ENCODE data around the gene BIRC6.
"Not testable (repeated sequence)": the region's sequence is repeated elsewhere in the genome, so short reads cannot be mapped to it uniquely, and the experiment has no call there.

The BIRC6 gene

DNA sequence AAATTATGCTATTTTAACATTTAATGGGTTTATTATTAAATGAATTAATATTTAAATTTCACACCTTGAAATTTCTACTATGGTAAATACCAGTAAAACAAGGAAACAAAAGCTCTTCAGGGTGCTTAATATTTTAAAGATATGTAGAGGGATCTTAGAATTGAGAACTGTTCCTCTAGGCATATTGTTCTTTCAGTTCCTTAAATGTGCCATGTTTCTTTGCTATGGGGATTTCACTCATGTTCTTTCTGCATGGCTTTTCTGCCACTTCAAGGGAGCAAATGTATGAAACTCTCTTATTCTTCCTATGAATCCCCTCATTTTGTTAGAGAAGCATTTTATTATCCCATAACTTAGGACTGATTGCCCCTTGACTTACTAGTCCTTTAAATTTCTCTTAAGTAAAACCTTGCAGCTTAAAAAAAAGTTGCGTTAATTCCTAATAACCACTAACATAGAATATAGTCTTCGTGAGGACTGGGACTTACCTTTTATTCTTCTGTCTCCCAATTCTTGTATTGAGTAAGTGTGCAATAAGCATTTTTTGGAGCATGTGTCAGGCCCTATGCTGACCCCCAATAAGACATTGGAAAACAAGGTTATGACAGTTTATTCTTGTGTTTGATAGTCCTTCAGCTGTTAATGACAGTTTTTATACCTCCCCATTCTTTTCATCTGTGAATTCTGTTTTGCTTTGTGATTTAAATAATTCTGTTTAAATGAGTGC is 95.7 kb downstream of the BIRC6 start:
- FAIRE-seq (no peak), DNase-seq (ENCODE audit: insufficient read length, low spot score) (no peak)
- TF ChIP-seq, protein P1, sequence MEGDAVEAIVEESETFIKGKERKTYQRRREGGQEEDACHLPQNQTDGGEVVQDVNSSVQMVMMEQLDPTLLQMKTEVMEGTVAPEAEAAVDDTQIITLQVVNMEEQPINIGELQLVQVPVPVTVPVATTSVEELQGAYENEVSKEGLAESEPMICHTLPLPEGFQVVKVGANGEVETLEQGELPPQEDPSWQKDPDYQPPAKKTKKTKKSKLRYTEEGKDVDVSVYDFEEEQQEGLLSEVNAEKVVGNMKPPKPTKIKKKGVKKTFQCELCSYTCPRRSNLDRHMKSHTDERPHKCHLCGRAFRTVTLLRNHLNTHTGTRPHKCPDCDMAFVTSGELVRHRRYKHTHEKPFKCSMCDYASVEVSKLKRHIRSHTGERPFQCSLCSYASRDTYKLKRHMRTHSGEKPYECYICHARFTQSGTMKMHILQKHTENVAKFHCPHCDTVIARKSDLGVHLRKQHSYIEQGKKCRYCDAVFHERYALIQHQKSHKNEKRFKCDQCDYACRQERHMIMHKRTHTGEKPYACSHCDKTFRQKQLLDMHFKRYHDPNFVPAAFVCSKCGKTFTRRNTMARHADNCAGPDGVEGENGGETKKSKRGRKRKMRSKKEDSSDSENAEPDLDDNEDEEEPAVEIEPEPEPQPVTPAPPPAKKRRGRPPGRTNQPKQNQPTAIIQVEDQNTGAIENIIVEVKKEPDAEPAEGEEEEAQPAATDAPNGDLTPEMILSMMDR (IDR thresholded peaks at IDR 0.05; ENCODE audit: insufficient read depth, missing control alignments), result no peak

DNA sequence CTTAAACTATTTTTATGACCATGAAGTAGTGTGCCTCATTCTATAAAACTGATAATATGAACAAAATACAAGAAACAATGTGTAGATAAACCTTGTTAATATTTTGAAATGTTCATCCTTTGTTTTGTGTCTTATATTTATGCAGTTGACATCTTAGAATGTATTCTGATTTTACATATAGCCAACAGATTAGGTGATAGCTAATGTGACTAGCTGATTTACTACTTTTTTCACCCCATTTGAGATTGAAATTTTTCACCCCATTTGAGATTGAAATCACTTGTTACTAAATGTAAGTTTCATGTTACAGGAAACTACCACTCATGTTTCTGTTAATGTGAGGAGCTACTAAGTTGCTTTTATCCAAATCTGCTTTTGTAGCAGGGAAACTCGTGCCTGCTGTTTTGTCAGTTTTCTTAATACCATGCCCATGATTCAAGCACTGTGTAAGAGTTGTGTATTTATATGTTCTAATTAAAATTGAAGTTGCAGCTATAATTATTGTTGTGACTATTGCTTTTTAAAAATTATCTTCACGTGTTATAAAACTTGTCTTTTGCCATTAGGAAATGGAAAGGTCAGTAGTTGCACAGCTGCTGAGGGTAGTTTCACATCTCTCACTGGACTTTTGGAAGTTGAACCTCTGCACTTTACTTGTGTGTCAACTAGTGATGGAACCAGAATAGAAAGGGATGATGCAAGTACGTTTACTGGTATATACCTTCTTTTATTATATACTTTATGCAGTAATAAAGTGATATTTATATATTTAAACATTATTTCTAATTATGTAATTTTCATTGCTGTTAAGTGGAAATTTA is 96.6 kb downstream of the BIRC6 start:
- no peak for DNase-seq (ENCODE audit: insufficient read length, low spot score)
- TF ChIP-seq, protein P1 (IDR thresholded peaks at IDR 0.05; ENCODE audit: insufficient read depth, missing control alignments), result no peak
- FAIRE-seq, result no peak

DNA sequence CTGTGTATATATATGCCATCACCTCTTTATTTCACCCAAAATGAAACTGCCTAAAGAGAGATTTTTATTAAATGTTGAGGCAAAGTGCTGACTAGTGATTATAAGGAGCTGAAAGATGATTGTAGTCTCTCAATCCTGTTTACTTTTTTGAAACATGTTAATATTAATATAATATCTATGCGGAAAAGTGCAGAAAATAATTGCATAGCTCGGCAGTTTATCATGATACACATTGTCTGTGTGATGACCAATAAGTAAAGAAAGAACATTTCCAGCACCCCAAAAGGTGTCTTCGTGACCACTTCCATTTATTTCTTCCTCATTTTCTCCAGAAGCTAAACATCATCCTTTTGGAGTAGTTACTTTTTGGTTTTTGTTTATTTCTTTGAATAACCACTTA is 99.0 kb downstream of the BIRC6 start:
- DNase-seq (ENCODE audit: insufficient read length, low spot score) (no peak), FAIRE-seq (no peak)
- TF ChIP-seq, protein P1 (IDR thresholded peaks at IDR 0.05; ENCODE audit: insufficient read depth, missing control alignments), result no peak

DNA sequence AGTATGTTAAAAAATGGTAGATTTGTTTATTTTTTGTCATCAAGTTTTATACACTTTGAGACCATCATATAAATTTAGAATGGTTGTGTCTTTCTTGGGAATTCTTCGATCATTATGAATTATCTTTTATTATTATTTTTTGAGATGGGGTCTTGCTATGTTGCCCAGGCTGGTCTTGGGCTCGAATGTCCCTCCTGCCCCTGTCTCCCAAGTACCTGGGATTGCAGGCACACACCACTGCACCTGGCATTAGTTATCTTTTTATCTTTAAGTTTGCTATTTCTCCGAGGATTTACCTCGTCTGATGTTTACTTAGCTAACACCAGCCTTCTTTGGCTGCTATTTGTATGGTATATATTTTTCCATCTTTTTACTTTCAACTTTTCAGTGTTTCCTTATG is 100.0 kb downstream of the BIRC6 start:
- DNase-seq (ENCODE audit: insufficient read length, low spot score) (no peak), FAIRE-seq (no peak)
- TF ChIP-seq, protein P1 (IDR thresholded peaks at IDR 0.05; ENCODE audit: insufficient read depth, missing control alignments), result no peak

DNA sequence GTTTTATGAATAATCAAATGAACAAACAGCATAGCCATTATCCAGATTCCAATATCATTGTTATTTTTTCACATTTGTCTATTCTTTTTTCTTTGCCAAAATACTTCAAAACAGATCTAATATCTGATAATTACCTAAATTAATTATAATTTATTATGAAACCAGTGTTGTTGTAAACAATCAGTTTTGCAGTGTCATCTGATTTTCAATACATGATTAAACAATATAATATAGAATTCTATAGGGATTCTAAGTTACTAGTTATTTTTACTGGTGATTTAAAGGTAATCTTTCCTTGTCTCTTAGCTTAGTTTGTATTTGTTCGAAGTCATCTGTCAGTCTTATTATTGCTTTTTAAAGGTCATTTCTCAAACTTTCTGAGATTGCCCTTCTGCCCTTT is 101.0 kb downstream of the BIRC6 start:
- FAIRE-seq (no peak), DNase-seq (ENCODE audit: insufficient read length, low spot score) (no peak)
- TF ChIP-seq, protein P1 (IDR thresholded peaks at IDR 0.05; ENCODE audit: insufficient read depth, missing control alignments), result no peak

DNA sequence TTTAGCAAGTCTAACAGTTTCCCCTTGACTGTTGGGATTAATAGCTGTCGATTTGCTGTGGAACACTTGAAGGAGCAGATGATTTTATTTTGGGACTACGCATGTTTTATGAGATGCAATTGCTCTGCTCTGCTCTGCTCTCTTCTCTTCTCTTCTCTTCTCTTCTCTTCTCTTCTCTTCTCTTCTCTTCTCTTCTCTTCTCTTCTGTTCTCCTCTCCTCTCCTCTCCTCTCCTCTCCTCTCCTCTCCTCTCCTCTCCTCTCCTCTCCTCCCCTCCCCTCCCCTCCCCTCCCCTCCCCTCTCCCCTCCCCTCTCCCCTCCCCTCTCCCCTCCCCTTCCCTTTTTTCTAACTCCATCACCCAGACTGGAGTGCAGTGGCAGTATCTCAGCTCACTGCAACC is 104.0 kb downstream of the BIRC6 start:
- FAIRE-seq; DNase-seq (ENCODE audit: insufficient read length, low spot score): not testable (repeated sequence)

DNA sequence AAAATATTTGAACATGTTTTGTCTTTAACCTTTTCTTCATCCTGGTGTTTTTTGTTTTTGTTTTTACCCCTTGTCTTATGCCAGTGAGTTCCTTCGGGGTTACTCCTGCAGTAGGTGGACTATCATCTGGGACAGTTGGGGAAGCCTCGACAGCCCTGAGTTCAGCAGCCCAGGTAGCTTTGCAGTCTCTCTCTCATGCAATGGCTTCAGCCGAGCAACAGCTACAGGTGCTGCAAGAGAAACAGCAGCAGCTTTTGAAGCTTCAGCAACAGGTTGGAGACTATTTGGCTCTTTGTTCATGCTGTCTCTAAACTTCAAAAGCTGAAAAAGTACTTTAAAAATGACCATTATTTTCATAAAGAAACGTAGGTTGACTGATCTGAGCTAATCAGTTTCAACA is 106.3 kb downstream of the BIRC6 start:
- TF ChIP-seq, protein P1 (IDR thresholded peaks at IDR 0.05; ENCODE audit: insufficient read depth, missing control alignments), result no peak
- FAIRE-seq (no peak), DNase-seq (ENCODE audit: insufficient read length, low spot score) (no peak)

Data from D721Med (cell line).